B cell (primary cell): ENCODE measurements around the gene COLGALT1. TPM values are rescaled to one million over a fixed set of nuclear protein-coding genes. Genes with fewer than 3 reads are reported as not detected.
A peak's percentile ranks its signal among the peaks of the same experiment; 100 is the strongest.

ENCODE experiments used
- ATAC-seq: fragments of 200-7000 bp; cut with Tn5 transposase; one replicate; pipeline ENCODE4 v1.10.0; 2021; ENCODE audit warnings: low read depth, mild to moderate bottlenecking, moderate number of reproducible peaks, moderate library complexity
- CTCF ChIA-PET: fragments of 350-600 bp; sonication (Branson Sonifier 250); formaldehyde crosslinking; loops from one replicate; lab custom pipeline; 2021; ENCODE audit warnings: antibody characterized with exemption, inconsistent platforms; lab: Charles Lee
- POLR2A ChIA-PET: fragments of 350-600 bp; sonication (Branson Sonifier 250); formaldehyde crosslinking; loops from one replicate; lab custom pipeline; 2021; ENCODE audit warnings: antibody characterized with exemption; lab: Charles Lee
- DNase-seq: peaks from one replicate; pipeline ENCODE4 v3.0.0; 2013
- H2AFZ ChIP-seq: 2 replicates; pipeline ENCODE4 v1.6.1; 2012; ENCODE audit warnings: mild to moderate bottlenecking, low read depth, low read length; ENCODE audit not compliant: insufficient read depth, poor library complexity, severe bottlenecking
- H3K27ac ChIP-seq, 2 donors: 1 replicate in 1 of 2; 2 replicates in 1 of 2; pipeline ENCODE4 v1.5.1; 2012 to 2013; ENCODE audit warnings: low read length in 2 of 2, mild to moderate bottlenecking in 2 of 2, moderate library complexity in 1 of 2
- H3K27me3 ChIP-seq, 4 experiments: fragments of 200-600 bp in 1 of 4; sonication (generic) in 1 of 4; replicated peaks in 1 of 4; 1 replicate in 2 of 4; 2 replicates in 2 of 4; pipeline versions ENCODE4 v1.6.1 to v1.7.0; 2013 to 2016; ENCODE audit warnings: low read length in 3 of 4, mild to moderate bottlenecking in 2 of 4, mixed read lengths in 1 of 4, moderate library complexity in 1 of 4; ENCODE audit not compliant: insufficient read depth in 4 of 4, control insufficient read depth in 3 of 4; ENCODE audit errors: control extremely low read depth in 1 of 4
- H3K36me3 ChIP-seq, 2 experiments: replicated peaks in 1 of 2; 1 replicate in 1 of 2; 2 replicates in 1 of 2; pipeline versions ENCODE4 v1.6.1 to v1.7.1; 2013; ENCODE audit warnings: low read length in 1 of 2; ENCODE audit not compliant: insufficient read depth in 2 of 2, control insufficient read depth in 1 of 2; ENCODE audit errors: control extremely low read depth in 1 of 2, extremely low read depth in 1 of 2
- H3K4me1 ChIP-seq, 2 donors: fragments of 200-600 bp in 1 of 2; sonication (generic) in 1 of 2; 1 replicate in 1 of 2; 2 replicates in 1 of 2; pipeline versions ENCODE4 v1.5.1 to v1.6.1; 2013 to 2017; ENCODE audit warnings: low read length in 2 of 2; ENCODE audit not compliant: control insufficient read depth in 2 of 2, insufficient read depth in 2 of 2
- H3K4me2 ChIP-seq: replicated peaks from 2 replicates; pipeline ENCODE3; 2012; ENCODE audit warnings: mild to moderate bottlenecking, low read depth, low read length; ENCODE audit not compliant: poor library complexity, severe bottlenecking
- H3K4me3 ChIP-seq, 5 experiments: fragments of 200-600 bp in 1 of 5; sonication (generic) in 1 of 5; 1 replicate in 3 of 5; 2 replicates in 2 of 5; pipeline versions ENCODE4 v1.5.1 to v1.7.0; 2011 to 2016; ENCODE audit warnings: low read length in 4 of 5, mild to moderate bottlenecking in 4 of 5, low read depth in 2 of 5, control low read depth in 1 of 5, moderate library complexity in 1 of 5; ENCODE audit not compliant: insufficient read depth in 1 of 5; ENCODE audit errors: control extremely low read depth in 1 of 5, extremely low read depth in 1 of 5
- H3K79me2 ChIP-seq: fragments of 200-600 bp; sonication (generic); one replicate; pipeline ENCODE4 v1.6.0; 2016; ENCODE audit warnings: low read length; ENCODE audit not compliant: control insufficient read depth, insufficient read depth
- H3K9ac ChIP-seq: fragments of 200-600 bp; sonication (generic); 2 replicates; pipeline ENCODE4 v1.6.1; 2017; ENCODE audit warnings: mild to moderate bottlenecking, low read length, moderate library complexity
- H3K9me3 ChIP-seq, 3 donors: one replicate each; pipeline versions ENCODE4 v1.6.1 to v1.7.1; 2013; ENCODE audit warnings: low read length in 2 of 3; ENCODE audit not compliant: control insufficient read depth in 2 of 3, insufficient read depth in 1 of 3; ENCODE audit errors: control extremely low read depth in 1 of 3
- H4K20me1 ChIP-seq: 2 replicates; pipeline ENCODE4 v1.6.0; 2012; ENCODE audit warnings: mild to moderate bottlenecking, low read length; ENCODE audit not compliant: insufficient read depth, control insufficient read depth, poor library complexity, severe bottlenecking
- H3K27ac Mint-ChIP-seq: one replicate; pipeline ENCODE4 v1.8.0; 2021; ENCODE audit warnings: mixed read lengths
- H3K27me3 Mint-ChIP-seq: one replicate; pipeline ENCODE4 v1.8.0; 2021; ENCODE audit warnings: mixed read lengths
- H3K4me1 Mint-ChIP-seq: one replicate; pipeline ENCODE4 v1.8.0; 2021; ENCODE audit warnings: mixed read lengths
- H3K4me3 Mint-ChIP-seq: one replicate; pipeline ENCODE4 v1.8.0; 2021; ENCODE audit warnings: mixed read lengths
- H3K9me3 Mint-ChIP-seq: one replicate; pipeline ENCODE4 v1.8.0; 2022; ENCODE audit warnings: mixed read lengths; ENCODE audit not compliant: insufficient read depth
- EZH2 ChIP-seq: IDR thresholded peaks from 2 replicates; pipeline ENCODE4 v1.6.1; 2012; ENCODE audit warnings: borderline replicate concordance, low read depth, mild to moderate bottlenecking, moderate library complexity, low read length; ENCODE audit not compliant: insufficient read depth, poor library complexity, severe bottlenecking
- whole genome bisulfite sequencing: methylation state at CpG from one replicate; pipeline ENCODE4 v1.1.5; 2013; ENCODE audit warnings: missing lambda C conversion rate; ENCODE audit not compliant: insufficient coverage; 5-methylcytosine and 5-hydroxymethylcytosine counted together
- intact Hi-C: fragments of 100-400 bp; cut with micrococcal nuclease; formaldehyde crosslinking; loops from one replicate; pipeline ENCODE4 v1.10.0; 2022
- polyA plus RNA-seq: library from polyadenylated mRNA; depleted of rRNA; stranded (reverse); fragments of >200 nt; gene quantifications from 2 replicates; pipeline ENCODE4 v1.2.3, GENCODE V29; 2012
- total RNA-seq, 2 donors: library from RNA; stranded (reverse); fragments of 120-200 nt in 1 of 2; gene quantifications; 1 replicate in 1 of 2; 2 replicates in 1 of 2; pipeline versions ENCODE4 v1.2.3 to v1.2.4, GENCODE V29; 2013 to 2022
- TF ChIP-seq, protein P1 (sequence below): fragments of 200-600 bp; IDR thresholded peaks from one replicate; pipeline ENCODE4 v1.8.0; 2022; ENCODE audit warnings: antibody characterized with exemption, mild to moderate bottlenecking

Gene COLGALT1
- total and polyA plus RNA-seq, 2 donors (not counting 1 experiment from before 2014, with no cell fraction given): 108 to 126 TPM

DNA sequence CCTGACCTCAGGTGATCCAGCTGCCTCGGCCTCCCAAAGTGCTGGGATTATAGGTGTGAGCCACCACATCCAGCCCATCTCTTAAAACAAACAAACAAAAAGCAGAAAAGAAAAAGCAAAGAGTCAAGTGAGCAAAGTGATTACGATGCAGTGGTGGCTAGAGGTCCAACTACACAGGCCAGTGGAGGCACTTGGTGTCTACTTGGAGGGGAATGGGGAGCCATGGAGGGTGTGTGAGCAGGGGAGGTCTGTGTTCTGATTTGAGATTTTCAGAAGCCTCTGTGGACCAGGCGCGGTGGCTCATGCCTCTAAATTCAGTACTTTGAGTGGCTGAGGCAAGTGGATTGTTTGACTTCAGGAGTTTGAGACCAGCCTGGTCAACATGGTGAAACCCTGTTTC lies 6.6 kb downstream of the COLGALT1 start:
- H3K4me2 ChIP-seq: no peak overlapping the region
- H3K79me2 ChIP-seq: peaks cover 41% of the 10 kb centered on the region

DNA sequence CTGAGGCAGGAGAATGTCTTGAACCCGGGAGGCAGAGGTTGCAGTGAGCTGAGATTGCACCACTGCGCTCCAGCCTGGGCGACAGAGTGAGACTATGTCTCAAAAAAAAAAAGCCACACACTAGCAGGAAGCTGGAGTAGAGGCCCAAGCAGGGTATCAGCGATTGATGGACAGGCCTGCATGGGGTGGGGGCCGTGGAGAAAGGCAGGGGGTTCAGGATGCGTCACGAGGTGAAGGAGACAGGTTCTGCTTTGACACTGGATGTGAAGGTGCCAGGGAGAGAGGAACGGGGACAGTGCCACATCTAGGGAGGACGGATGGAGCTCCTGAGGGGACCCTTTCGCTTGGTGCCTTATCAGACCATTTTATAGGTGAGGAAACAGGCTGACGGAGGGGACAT lies 7.1 kb downstream of the COLGALT1 start:
- Histone ChIP-seq H3K27ac (no peak overlapping the region), H3K4me3 (no peak overlapping the region), H3K27me3 (no peaks in the 10 kb centered on the region), H3K4me2 (no peak overlapping the region), H3K79me2 (peaks cover 36% of the 10 kb centered on the region), H2AFZ (no peak overlapping the region), H3K9ac (no peak overlapping the region), H4K20me1 (peaks cover 28% of the 10 kb centered on the region), H3K36me3 (peaks cover 9 to 62% of the 10 kb centered on the region in 2 experiments), H3K4me1 (no peaks in the 10 kb centered on the region), H3K9me3 (no peaks in the 10 kb centered on the region)
- Mint-ChIP-seq H3K27ac (peak overlapping the region; percentile 59), H3K9me3 (no peaks in the 10 kb centered on the region), H3K27me3 (no peaks in the 10 kb centered on the region), H3K4me3 (no peak overlapping the region), H3K4me1 (peaks cover 4% of the 10 kb centered on the region)
- intact Hi-C loops: no loop called here
- ChIA-PET CTCF (interaction anchor here (0.6 to 0.9 kb wide), 4 partner anchors 11 to 812 kb away, joined by 3 to 7 read pairs (median 4); no protein-coding TSS in a partner anchor), POLR2A (no interaction called here)
- TF ChIP-seq EZH2: no peak
- TF ChIP-seq, protein P1, sequence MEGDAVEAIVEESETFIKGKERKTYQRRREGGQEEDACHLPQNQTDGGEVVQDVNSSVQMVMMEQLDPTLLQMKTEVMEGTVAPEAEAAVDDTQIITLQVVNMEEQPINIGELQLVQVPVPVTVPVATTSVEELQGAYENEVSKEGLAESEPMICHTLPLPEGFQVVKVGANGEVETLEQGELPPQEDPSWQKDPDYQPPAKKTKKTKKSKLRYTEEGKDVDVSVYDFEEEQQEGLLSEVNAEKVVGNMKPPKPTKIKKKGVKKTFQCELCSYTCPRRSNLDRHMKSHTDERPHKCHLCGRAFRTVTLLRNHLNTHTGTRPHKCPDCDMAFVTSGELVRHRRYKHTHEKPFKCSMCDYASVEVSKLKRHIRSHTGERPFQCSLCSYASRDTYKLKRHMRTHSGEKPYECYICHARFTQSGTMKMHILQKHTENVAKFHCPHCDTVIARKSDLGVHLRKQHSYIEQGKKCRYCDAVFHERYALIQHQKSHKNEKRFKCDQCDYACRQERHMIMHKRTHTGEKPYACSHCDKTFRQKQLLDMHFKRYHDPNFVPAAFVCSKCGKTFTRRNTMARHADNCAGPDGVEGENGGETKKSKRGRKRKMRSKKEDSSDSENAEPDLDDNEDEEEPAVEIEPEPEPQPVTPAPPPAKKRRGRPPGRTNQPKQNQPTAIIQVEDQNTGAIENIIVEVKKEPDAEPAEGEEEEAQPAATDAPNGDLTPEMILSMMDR: no peak
- ATAC-seq (no peak), DNase-seq (no peak)
- WGBS: 74% methylated on average over 9 of the region's 11 CpGs

More for the DNA sequence above, 6.6 kb downstream of the COLGALT1 start:
- ChIA-PET CTCF (interaction anchor here (0.7 to 0.9 kb wide), 2 partner anchors 12 to 66 kb away, joined by 3 to 7 read pairs; no protein-coding TSS in a partner anchor), POLR2A (no interaction called here)
- DNase-seq (no peak), ATAC-seq (no peak)
- no peak for TF ChIP-seq EZH2
- TF ChIP-seq, protein P1: no peak
- H3K4me1 Mint-ChIP-seq: peaks cover 4% of the 10 kb centered on the region
- H3K27ac Mint-ChIP-seq: no peak overlapping the region
- Histone ChIP-seq H3K4me1 (no peaks in the 10 kb centered on the region), H4K20me1 (peaks cover 28% of the 10 kb centered on the region), H3K9me3 (no peaks in the 10 kb centered on the region), H3K27ac (no peak overlapping the region), H3K4me3 (no peak overlapping the region), H3K9ac (no peak overlapping the region), H2AFZ (no peak overlapping the region), H3K36me3 (peaks cover 9 to 58% of the 10 kb centered on the region in 2 experiments), H3K27me3 (no peaks in the 10 kb centered on the region)
- H3K4me3 Mint-ChIP-seq: no peak overlapping the region
- H3K9me3 Mint-ChIP-seq: no peaks in the 10 kb centered on the region
- intact Hi-C loops: no loop called here
- no peaks in the 10 kb centered on the region for H3K27me3 Mint-ChIP-seq
- WGBS: 100% methylated on average over 3 of the region's 4 CpGs
